ENCODE results near the gene ZSWIM3. TPM values are rescaled to one million over a fixed set of nuclear protein-coding genes. Genes with fewer than 3 reads are reported as not detected.

The ZSWIM3 gene
- total and polyA plus RNA-seq, 2 of the 13 experiments (the other 11 are each of a cell fraction or from before 2014, with no cell fraction given), result 5.2 to 5.8 TPM

- TF ChIP-seq SOX5 (CRISPR knock-in tag; IDR thresholded peaks at IDR 0.05; ENCODE audit: borderline replicate concordance) (peak; percentile 49; the same call in 1 of the 2 replicates), ZNF772 (CRISPR knock-in tag; IDR thresholded peaks at IDR 0.05) (0 out of 2 replicates have a peak, but pooled peaks have one; percentile 23), ZMYM3 (CRISPR knock-in tag; IDR thresholded peaks at IDR 0.05) (peak; percentile 94), GRHL1 (CRISPR knock-in tag; conservative IDR thresholded peaks at IDR 0.05) (no peak), ZNF263 (CRISPR knock-in tag; IDR thresholded peaks at IDR 0.05) (peak; percentile 95), SNAPC2 (CRISPR knock-in tag; IDR thresholded peaks at IDR 0.05) (peak; percentile 66; the same call in 1 of the 2 replicates), ZNF574 (CRISPR knock-in tag; IDR thresholded peaks at IDR 0.05) (peak; percentile 72; the same call in 1 of the 2 replicates), ZNF570 (CRISPR knock-in tag; IDR thresholded peaks at IDR 0.05; ENCODE audit: borderline replicate concordance) (peak; percentile 30; the same call in 1 of the 2 replicates), XRCC5 (optimal IDR thresholded peaks at IDR 0.05; ENCODE audit: low read length) (peak; percentile 59), TIGD3 (CRISPR knock-in tag; IDR thresholded peaks at IDR 0.05; ENCODE audit: borderline replicate concordance) (no peak; the same call in 1 of the 2 replicates), GATAD2A (CRISPR knock-in tag; IDR thresholded peaks at IDR 0.05) (peak; percentile 62; the same call in 1 of the 2 replicates), NAIF1 (CRISPR knock-in tag; IDR thresholded peaks at IDR 0.05; ENCODE audit: borderline replicate concordance) (no peak), NR2F1 (CRISPR knock-in tag; IDR thresholded peaks at IDR 0.05) (peak in 1 of 2 experiments; percentile 40; a peak in 2 of 4 replicates), ZNF543 (CRISPR knock-in tag; IDR thresholded peaks at IDR 0.05) (peak; percentile 52), ZNF775 (CRISPR knock-in tag; IDR thresholded peaks at IDR 0.05; ENCODE audit: borderline replicate concordance) (peak; percentile 83; the same call in 1 of the 2 replicates), MBD4 (IDR thresholded peaks at IDR 0.05; ENCODE audit: borderline replicate concordance, low read length) (no peak), FOXC1 (CRISPR knock-in tag; IDR thresholded peaks at IDR 0.05; ENCODE audit: borderline replicate concordance) (0 out of 2 replicates have a peak, but pooled peaks have one; percentile 21), SNAPC5 (CRISPR knock-in tag; IDR thresholded peaks at IDR 0.05; ENCODE audit: borderline replicate concordance) (0 out of 2 replicates have a peak, but pooled peaks have one; percentile 82), ZNF746 (CRISPR knock-in tag; IDR thresholded peaks at IDR 0.05) (peak; percentile 27; the same call in 1 of the 2 replicates), HMGXB4 (CRISPR knock-in tag; IDR thresholded peaks at IDR 0.05; ENCODE audit: borderline replicate concordance in 1 of 2, low read depth in 1 of 2) (peak in 1 of 2 experiments; percentile 83; a peak in 2 of 4 replicates)
Measured at GRCh38 chr20:45833030-45833882, 24.2 kb upstream of the ZSWIM3 start, which contains the start of gene SNX21 (continued).

Measured in HepG2 (cell line).